Esophagus (tissue), 2 donors: ENCODE results near the gene MXRA7. TPM values are rescaled to one million over a fixed set of nuclear protein-coding genes. Genes with fewer than 3 reads are reported as not detected.

Source experiments
- H3K27ac ChIP-seq, 2 donors: one replicate each; pipeline ENCODE4 v1.5.1; 2013; ENCODE audit warnings: low read depth in 2 of 2, mild to moderate bottlenecking in 2 of 2, inconsistent platforms in 1 of 2, low read length in 1 of 2, moderate library complexity in 1 of 2
- H3K27me3 ChIP-seq, 2 donors: one replicate each; pipeline ENCODE4 v1.6.1; 2013; ENCODE audit warnings: low read length in 2 of 2, control low read depth in 1 of 2, mild to moderate bottlenecking in 1 of 2; ENCODE audit not compliant: insufficient read depth in 2 of 2, control insufficient read depth in 1 of 2
- H3K36me3 ChIP-seq, 2 donors: one replicate each; pipeline ENCODE4 v1.6.1; 2013; ENCODE audit warnings: low read length in 1 of 2; ENCODE audit not compliant: control insufficient read depth in 2 of 2, insufficient read depth in 2 of 2
- H3K4me1 ChIP-seq, 2 donors: one replicate each; pipeline ENCODE4 v1.6.1; 2013; ENCODE audit warnings: low read length in 1 of 2; ENCODE audit not compliant: control insufficient read depth in 2 of 2, insufficient read depth in 2 of 2
- H3K4me3 ChIP-seq, 2 donors: one replicate each; pipeline ENCODE4 v1.5.1; 2013; ENCODE audit warnings: low read length in 2 of 2, mild to moderate bottlenecking in 2 of 2, low read depth in 1 of 2, moderate library complexity in 1 of 2
- H3K9me3 ChIP-seq, 2 donors: one replicate each; pipeline ENCODE4 v1.6.1; 2013; ENCODE audit warnings: mild to moderate bottlenecking in 2 of 2, low read depth in 1 of 2, low read length in 1 of 2, moderate library complexity in 1 of 2; ENCODE audit not compliant: control insufficient read depth in 2 of 2, insufficient read depth in 1 of 2
- WGBS, 2 donors: extraction: QIAGEN DNeasy Blood & Tissue Kit; methylation state at CpG; one replicate each; pipeline ENCODE4 v1.1.7; 2013; 5-methylcytosine and 5-hydroxymethylcytosine counted together
- polyA plus RNA-seq, 2 donors: library from polyadenylated mRNA; stranded (reverse); fragments of 200-250 nt; gene quantifications; one replicate each; pipeline ENCODE4 v1.2.3, GENCODE V29; 2013
- donor health status: healthy with polysubstance abuse.
- donor health status: Bipolar disorder and iron deficiency.

The MXRA7 gene
- polyA plus RNA-seq, 2 donors, result 10.0 to 54.0 TPM

DNA sequence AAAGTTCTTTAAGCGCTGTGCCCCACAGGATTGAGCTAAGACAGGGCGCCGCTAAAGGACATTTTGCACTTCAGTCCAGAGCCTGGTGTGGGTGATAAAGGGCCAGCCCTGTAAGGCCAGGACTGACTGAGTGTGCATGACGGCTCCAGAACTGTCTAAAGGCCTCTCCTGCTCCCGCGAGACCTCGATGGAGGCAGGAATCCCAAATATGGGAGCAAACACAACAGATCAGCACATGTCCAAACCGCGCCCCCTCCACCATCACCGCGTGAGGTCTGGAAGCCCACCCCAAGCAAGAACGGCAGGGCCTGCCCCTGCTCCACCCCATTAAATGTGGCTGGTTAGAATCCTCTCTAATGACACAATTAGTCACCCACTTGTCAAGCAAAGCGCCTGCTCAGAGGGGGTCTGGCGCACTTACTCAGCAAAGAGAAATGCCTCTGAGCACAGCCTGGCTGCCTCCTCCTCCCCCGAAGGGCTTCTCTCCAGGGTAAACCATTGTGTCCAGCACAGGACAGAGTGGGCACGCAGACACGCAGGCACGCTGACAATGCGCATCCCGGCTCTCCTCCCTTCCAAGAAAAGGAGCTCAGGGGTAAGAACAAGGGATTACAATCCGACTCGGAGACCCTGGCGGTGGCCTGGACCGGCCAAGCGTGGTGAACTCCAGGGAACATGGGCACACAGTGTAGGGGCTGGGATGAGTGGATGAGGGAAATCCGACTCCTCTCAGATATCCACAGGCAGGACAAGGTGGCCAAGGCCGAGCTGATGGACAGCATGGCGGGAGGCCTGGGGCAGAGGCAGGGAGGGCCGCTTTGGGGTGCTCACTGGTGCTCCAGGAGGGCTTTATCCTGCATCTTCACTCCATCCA lies 1.5 kb downstream of the MXRA7 start:
- Histone ChIP-seq H3K27ac (peak overlapping the region; percentile 86 to 87), H3K36me3 (peaks cover 0 to 7% of the 10 kb centered on the region in 2 donors), H3K27me3 (no peaks in the 10 kb centered on the region), H3K9me3 (no peaks in the 10 kb centered on the region), H3K4me3 (peak overlapping the region; percentile 49 to 58), H3K4me1 (peaks cover 6 to 16% of the 10 kb centered on the region in 2 donors)
- WGBS, 2 donors, result 39 to 52% methylated on average over 29 of the region's 29 CpGs

GRCh38 chr17:76707985-76708807 lies 2.6 kb downstream of the MXRA7 start:
- no peaks in the 10 kb centered on the region for H3K9me3 ChIP-seq
- peaks cover 6 to 16% of the 10 kb centered on the region in 2 donors for H3K4me1 ChIP-seq
- H3K27ac ChIP-seq, result peak overlapping the region; percentile 86 to 87
- H3K27me3 ChIP-seq, result no peaks in the 10 kb centered on the region
- peaks cover 0 to 2% of the 10 kb centered on the region in 2 donors for H3K36me3 ChIP-seq
- 45 to 52% methylated on average over 14 of the region's 14 CpGs for WGBS, 2 donors
- H3K4me3 ChIP-seq, result no peak overlapping the region

GRCh38 chr17:76706817-76707216 lies 3.9 kb downstream of the MXRA7 start:
- H3K9me3 ChIP-seq, result no peaks in the 10 kb centered on the region
- no peak overlapping the region for H3K27ac ChIP-seq
- H3K27me3 ChIP-seq, result no peaks in the 10 kb centered on the region
- H3K36me3 ChIP-seq, result no peaks in the 10 kb centered on the region
- 72 to 80% methylated on average over 3 of the region's 3 CpGs for WGBS, 2 donors
- peaks cover 6 to 16% of the 10 kb centered on the region in 2 donors for H3K4me1 ChIP-seq
- H3K4me3 ChIP-seq, result no peak overlapping the region

DNA sequence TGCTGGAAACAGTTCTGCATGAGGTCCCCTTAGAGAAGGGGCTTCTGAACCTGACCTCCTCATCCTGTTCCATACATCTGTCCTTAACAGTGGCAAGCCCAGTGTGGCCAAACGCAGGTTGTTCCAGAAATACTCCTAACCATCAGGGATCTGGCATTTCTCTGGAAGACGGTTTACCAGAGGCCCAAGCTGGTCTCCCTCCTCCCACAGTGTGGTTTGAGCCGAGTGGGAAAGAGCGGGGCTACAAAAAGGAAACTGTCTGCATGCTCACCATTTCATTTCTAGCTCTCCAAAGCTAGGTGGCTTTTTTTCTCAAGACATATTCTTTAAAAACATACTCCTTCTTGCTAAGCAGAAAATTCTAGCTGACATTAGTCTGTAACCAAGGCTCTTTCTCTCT lies 6.0 kb downstream of the MXRA7 start:
- Histone ChIP-seq H3K9me3 (no peaks in the 10 kb centered on the region), H3K27me3 (no peaks in the 10 kb centered on the region), H3K4me1 (peaks cover 9 to 23% of the 10 kb centered on the region in 2 donors), H3K36me3 (no peaks in the 10 kb centered on the region), H3K4me3 (no peak overlapping the region), H3K27ac (no peak overlapping the region)
- WGBS, 2 donors, result 64 to 75% methylated on average over 4 of the region's 4 CpGs

DNA sequence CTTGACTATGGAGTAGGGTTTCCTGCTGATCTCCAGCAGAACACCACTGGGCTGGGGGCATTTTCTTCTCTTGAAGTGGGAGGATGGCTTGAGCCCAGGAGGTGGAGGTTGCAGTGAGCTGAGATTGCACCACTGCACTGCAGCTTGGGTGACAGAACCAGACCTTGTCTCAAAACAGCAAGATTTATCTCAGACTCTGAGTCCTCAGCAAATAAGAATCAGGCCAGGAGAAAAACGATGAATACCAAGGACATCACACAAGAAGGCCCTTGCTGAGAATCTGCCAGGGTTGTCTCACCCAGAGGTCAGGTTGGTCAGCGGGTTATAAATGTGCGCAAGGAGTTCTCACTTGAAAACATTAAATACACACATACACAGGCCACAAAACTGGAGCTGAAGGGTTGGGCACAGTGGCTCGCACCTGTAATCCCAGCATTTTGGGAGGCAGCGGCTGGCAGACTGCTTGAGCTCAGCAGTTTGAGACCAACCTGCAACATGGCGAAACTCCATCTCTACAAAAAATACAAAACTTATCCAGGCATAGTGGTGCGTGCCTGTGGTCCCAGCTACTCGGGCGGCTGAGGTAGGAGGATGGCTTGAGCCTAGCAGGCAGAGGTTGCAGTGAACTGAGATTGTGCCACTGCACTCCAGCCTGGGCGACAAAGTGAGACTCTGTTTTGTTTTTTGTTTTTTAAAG lies 7.7 kb downstream of the MXRA7 start:
- H3K27me3 ChIP-seq, result no peaks in the 10 kb centered on the region
- peak overlapping the region; percentile 15 to 45 for H3K27ac ChIP-seq
- H3K36me3 ChIP-seq, result no peaks in the 10 kb centered on the region
- H3K4me1 ChIP-seq, result peaks cover 5 to 18% of the 10 kb centered on the region in 2 donors
- no peak overlapping the region for H3K4me3 ChIP-seq
- WGBS, 2 donors, result 85 to 90% methylated on average over 10 of the region's 10 CpGs
- no peaks in the 10 kb centered on the region for H3K9me3 ChIP-seq

DNA sequence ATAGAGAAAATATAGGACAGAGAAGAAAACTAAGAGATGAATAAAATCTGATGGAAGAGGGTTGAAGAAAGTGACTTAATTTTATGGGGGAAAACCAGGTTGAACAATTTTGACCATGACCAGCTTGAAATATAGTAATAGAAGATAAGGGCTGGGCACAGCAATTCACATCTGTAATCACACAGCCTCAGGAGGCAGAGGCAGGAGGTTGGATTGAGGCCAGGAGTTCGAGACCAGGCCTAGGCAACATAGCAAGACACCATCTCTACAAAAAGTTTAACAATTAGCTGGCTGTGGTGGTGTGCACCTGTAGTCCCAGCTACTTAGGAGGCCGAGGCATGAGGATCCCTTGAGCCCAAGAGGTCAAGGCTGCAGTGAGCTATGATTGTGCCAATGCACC lies 8.7 kb downstream of the MXRA7 start:
- Histone ChIP-seq H3K9me3 (no peaks in the 10 kb centered on the region), H3K27ac (peak overlapping the region in 1 of 2 donors; percentile 76), H3K4me3 (no peak overlapping the region), H3K36me3 (no peaks in the 10 kb centered on the region), H3K4me1 (peaks cover 8 to 23% of the 10 kb centered on the region in 2 donors), H3K27me3 (no peaks in the 10 kb centered on the region)
- WGBS, 2 donors, result 56 to 75% methylated on average over 2 of the region's 2 CpGs

- Histone ChIP-seq H3K4me3 (no peak overlapping the region), H3K36me3 (no peaks in the 10 kb centered on the region), H3K27ac (peak overlapping the region; percentile 76 to 79), H3K27me3 (no peaks in the 10 kb centered on the region), H3K4me1 (peaks cover 8 to 29% of the 10 kb centered on the region in 2 donors), H3K9me3 (no peaks in the 10 kb centered on the region)
- 54 to 57% methylated on average over 11 of the region's 11 CpGs for WGBS, 2 donors
Observed at GRCh38 chr17:76701471-76701967, 9.2 kb downstream of the MXRA7 start.

- Histone ChIP-seq H3K4me3 (no peak overlapping the region), H3K9me3 (no peaks in the 10 kb centered on the region), H3K36me3 (no peaks in the 10 kb centered on the region), H3K4me1 (peaks cover 11 to 28% of the 10 kb centered on the region in 2 donors), H3K27ac (peak overlapping the region; percentile 76 to 79), H3K27me3 (no peaks in the 10 kb centered on the region)
- WGBS, 2 donors, result 24 to 37% methylated on average over 33 of the region's 33 CpGs
Observed at GRCh38 chr17:76700617-76701470, 9.9 kb downstream of the MXRA7 start.
